ENCODE data around the gene RNU6-7. TPM values are rescaled to one million over a fixed set of nuclear protein-coding genes. Genes with fewer than 3 reads are reported as not detected.

RNU6-7 gene
- total RNA-seq (not detected), polyA plus RNA-seq (not detected)
- long read RNA-seq, donor 1: 0 reads
- long read RNA-seq, donor 2, partial matches to known transcripts: 0 of 1 reads
- long read RNA-seq, donor 2, other reads (novel, unspliced or antisense): 0 of 1 reads
- long read RNA-seq, donor 3, partial matches to known transcripts: 0 of 1 reads
- long read RNA-seq, donor 3, other reads (novel, unspliced or antisense): 0 of 1 reads
- long read RNA-seq, donor 4: 0 reads

DNA sequence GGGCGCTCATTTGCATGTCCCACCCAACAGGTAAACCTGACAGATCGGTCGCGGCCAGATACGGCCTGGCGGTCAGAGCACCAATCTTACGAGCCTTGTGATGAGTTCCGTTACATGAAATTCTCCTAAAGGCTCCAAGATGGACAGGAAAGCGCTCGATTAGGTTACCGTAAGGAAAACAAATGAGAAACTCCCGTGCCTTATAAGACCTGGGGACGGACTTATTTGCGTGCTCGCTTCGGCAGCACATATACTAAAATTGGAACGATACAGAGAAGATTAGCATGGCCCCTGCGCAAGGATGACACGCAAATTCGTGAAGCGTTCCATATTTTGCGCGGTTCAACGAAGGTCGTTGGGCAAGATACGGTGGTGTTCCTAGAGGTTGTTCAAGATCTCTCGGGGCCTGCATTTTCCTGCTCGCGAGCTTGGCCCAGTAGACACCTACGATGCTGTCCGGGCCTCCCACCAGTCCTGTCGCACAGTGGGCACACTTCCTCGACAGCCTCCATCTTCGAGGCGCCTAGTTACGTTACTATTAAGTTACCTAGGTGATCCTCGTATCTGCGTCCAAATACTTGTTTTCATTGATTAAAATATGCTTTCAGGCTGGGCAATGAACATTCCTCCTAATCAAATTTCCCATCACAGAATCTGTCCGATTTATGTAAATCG is at the start of gene RNU6-7:
Gene RNU6-7 (plus strand): TSS at position 230 of the 675 bp plus-strand sequence.
- intact Hi-C loops (cut with DNase I): loop anchor here in 3 of 4 donors (2.0 to 10.0 kb wide), 3 partner anchors 125 to 637 kb away; partner anchors contain the start of genes ARHGAP5 (in 2 of the 3) and NUBPL (in 1 of the 3)
- Histone ChIP-seq H3K9me3 (ENCODE audit: control insufficient read depth, low read length) (no peaks in the 10 kb centered on the region), H3K4me1 (ENCODE audit: control insufficient read depth, insufficient read depth, low read length) (no peaks in the 10 kb centered on the region), H3K27me3 (ENCODE audit: control insufficient read depth, insufficient read depth) (no peaks in the 10 kb centered on the region), H3K27ac (ENCODE audit: low read length) (peak within 1 kb of the TSS; percentile 84), H3K4me3 (ENCODE audit: low read length) (peak within 1 kb of the TSS; percentile 56)
- ATAC-seq (peak; percentile 3 to 32), DNase-seq (peak; percentile 26 to 65 (median 57))
- 1% methylated on average over 40 of the region's 40 CpGs for WGBS

DNA sequence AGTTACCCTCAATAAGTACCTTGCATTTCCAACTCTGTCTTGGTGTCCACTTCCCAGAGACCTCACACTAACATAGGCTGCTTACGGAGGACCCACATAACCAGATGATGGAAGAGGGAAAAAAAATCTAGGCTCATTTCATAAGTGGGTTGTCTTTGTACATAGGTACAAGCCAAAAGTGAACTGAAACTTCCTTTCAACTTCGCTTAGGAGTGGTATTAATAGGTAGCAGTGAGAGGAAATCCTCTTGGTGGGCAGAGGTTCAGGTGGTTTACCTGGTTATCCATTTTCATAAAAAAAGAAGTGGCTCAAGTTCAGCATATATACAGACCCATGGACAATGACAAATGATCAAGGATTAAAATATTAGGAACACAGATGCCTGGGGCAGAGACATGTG is 35.8 kb upstream of the RNU6-7 start:
- H3K4me3 ChIP-seq (ENCODE audit: low read length): no peak overlapping the region
- intact Hi-C loops (cut with DNase I): no loop called here
- no peaks in the 10 kb centered on the region for H3K9me3 ChIP-seq (ENCODE audit: control insufficient read depth, low read length)
- H3K27ac ChIP-seq (ENCODE audit: low read length): no peak overlapping the region
- ATAC-seq (no peak), DNase-seq (no peak)
- H3K4me1 ChIP-seq (ENCODE audit: control insufficient read depth, insufficient read depth, low read length): no peaks in the 10 kb centered on the region
- 96% methylated on average over 2 of the region's 2 CpGs for WGBS
- no peaks in the 10 kb centered on the region for H3K27me3 ChIP-seq (ENCODE audit: control insufficient read depth, insufficient read depth)

DNA sequence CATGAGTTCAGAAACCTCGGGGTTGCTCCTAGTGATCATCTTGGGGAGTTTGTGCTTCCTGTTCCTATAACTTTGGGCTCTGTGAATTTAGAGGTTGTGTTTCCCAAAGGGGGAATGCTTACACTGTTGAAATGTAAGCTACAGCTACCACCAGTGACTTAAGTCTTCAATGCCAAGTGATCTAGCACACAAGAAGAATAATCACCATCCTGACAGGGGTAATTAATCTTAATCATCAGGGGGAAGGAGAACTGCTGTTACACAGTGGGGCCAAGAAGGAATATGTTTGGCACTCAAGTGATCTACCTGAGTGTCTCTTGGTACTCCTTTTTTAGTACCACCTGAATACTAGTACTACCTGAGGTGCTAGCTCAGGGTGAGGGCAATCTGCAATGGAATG is 34.9 kb upstream of the RNU6-7 start:
- intact Hi-C loops (cut with DNase I): no loop called here
- no peaks in the 10 kb centered on the region for H3K9me3 ChIP-seq (ENCODE audit: control insufficient read depth, low read length)
- H3K27me3 ChIP-seq (ENCODE audit: control insufficient read depth, insufficient read depth): no peaks in the 10 kb centered on the region
- H3K4me3 ChIP-seq (ENCODE audit: low read length): no peak overlapping the region
- DNase-seq: no peak
- no peak for ATAC-seq
- 92% methylated on average over 1 of the region's 1 CpG for WGBS
- no peak overlapping the region for H3K27ac ChIP-seq (ENCODE audit: low read length)
- no peaks in the 10 kb centered on the region for H3K4me1 ChIP-seq (ENCODE audit: control insufficient read depth, insufficient read depth, low read length)

DNA sequence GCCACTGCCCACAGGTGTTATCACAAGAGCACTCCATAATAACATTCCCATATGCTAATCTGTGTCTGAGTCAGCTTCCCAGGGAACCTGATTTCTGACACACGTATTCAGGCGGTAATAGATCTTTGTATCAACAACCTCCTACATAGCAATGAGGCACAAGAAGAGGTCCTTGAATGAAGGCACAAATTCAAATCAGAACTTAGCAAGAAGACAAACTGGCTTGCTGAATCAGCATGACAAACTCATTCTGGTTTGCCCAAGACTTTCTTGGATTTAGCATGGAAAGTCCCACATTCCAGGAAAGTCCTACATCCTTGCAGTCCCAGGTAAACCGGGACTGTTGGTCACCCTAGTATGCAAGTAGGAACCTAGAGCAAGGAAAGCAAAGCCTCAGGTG is 33.9 kb upstream of the RNU6-7 start:
- ATAC-seq (no peak), DNase-seq (no peak)
- 71% methylated on average over 3 of the region's 3 CpGs for WGBS
- Histone ChIP-seq H3K4me3 (ENCODE audit: low read length) (no peak overlapping the region), H3K27me3 (ENCODE audit: control insufficient read depth, insufficient read depth) (no peaks in the 10 kb centered on the region), H3K4me1 (ENCODE audit: control insufficient read depth, insufficient read depth, low read length) (no peaks in the 10 kb centered on the region), H3K27ac (ENCODE audit: low read length) (no peak overlapping the region), H3K9me3 (ENCODE audit: control insufficient read depth, low read length) (no peaks in the 10 kb centered on the region)
- intact Hi-C loops (cut with DNase I): no loop called here

DNA sequence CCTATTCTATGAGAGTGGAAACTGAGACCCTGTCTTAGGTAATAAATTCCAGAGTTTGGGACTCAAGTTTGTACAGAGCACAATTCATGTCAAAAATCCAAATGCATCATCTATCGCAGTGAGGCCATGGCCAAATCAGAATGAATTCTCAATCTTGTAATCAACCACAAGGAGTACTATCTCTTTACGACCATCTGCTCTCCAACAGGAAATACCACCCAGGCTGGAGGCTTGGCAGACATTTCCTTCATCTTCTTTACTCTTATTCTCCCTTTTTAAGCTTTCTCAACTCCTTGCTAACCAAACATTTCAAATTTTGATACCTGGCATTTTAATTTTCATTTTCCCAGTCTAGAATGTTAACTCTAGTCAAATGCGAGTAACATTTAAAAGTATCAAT is 32.7 kb upstream of the RNU6-7 start:
- Histone ChIP-seq H3K4me1 (ENCODE audit: control insufficient read depth, insufficient read depth, low read length) (no peaks in the 10 kb centered on the region), H3K9me3 (ENCODE audit: control insufficient read depth, low read length) (no peaks in the 10 kb centered on the region), H3K4me3 (ENCODE audit: low read length) (no peak overlapping the region), H3K27me3 (ENCODE audit: control insufficient read depth, insufficient read depth) (no peaks in the 10 kb centered on the region), H3K27ac (ENCODE audit: low read length) (no peak overlapping the region)
- no peak for DNase-seq
- 75% methylated on average over 3 of the region's 3 CpGs for WGBS
- intact Hi-C loops (cut with DNase I): no loop called here
- ATAC-seq: no peak

DNA sequence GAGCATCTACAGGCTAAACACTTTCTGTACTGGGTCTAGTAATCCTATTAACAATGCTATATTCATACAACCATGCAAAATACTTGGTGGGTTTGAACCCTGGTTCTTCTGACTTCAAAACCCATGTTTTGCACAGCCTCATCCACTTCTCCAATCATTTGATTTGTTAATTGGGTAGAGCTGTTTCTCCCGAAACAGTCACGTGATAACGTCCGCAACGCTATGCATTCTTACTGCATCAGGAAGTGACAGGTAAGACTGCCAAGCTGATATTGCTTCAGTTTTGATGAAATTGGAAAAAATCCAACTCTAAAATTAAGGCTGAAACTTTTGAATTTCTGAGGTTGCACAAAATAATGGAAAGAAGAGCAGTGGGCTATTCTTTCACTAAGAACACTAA is 30.4 kb upstream of the RNU6-7 start:
- intact Hi-C loops (cut with DNase I): no loop called here
- ATAC-seq: no peak
- WGBS: 37% methylated on average over 5 of the region's 5 CpGs

DNA sequence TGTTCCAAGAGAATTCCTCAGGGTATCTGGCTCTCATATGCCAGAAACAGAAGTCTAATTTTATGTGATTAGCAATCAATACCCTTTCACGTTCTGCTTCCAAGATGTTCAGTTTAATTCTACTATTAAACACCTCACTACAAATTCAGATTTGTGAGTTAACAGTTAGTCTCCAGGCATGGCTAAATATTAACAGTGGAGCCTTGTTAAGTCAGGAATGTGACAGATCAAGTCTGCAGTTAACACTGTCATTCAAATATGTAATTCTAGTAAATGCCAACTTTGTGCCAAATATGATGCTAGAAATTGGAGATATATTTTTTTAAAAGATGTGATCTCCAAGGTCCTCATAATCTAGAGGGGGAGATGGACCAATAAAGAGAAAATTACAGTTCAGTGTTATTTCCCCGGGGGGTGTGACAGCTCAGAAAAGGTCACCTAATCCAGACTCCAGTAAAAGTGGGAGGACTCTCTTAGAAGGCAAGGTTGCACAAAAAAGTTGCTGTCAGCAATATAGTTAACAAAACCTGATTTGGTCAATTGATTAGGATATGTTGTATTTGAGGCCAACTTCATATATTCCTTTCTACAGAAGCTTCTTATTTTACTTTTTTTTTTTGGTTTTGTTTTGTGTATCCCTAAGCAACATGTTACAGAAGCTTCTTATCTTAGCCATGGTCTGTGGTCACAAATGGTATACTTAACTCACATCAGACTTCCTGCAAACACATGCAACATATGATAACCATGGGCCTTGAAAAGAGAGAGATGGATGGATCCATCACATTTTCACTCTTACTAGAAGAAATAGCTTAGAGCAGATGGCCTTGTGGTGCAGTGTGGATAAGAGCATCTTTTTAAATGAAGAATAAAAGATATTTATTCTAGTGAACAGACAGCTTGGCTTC is 18.4 kb upstream of the RNU6-7 start:
- no peak for ATAC-seq
- intact Hi-C loops (cut with DNase I): no loop called here
- no peaks in the 10 kb centered on the region for H3K4me1 ChIP-seq (ENCODE audit: control insufficient read depth, insufficient read depth, low read length)
- WGBS: 63% methylated on average over 2 of the region's 2 CpGs
- no peak for DNase-seq
- no peak overlapping the region for H3K4me3 ChIP-seq (ENCODE audit: low read length)
- H3K9me3 ChIP-seq (ENCODE audit: control insufficient read depth, low read length): no peaks in the 10 kb centered on the region
- H3K27me3 ChIP-seq (ENCODE audit: control insufficient read depth, insufficient read depth): no peaks in the 10 kb centered on the region
- no peak overlapping the region for H3K27ac ChIP-seq (ENCODE audit: low read length)

More for the DNA sequence above, 30.4 kb upstream of the RNU6-7 start:
- Histone ChIP-seq H3K9me3 (ENCODE audit: control insufficient read depth, low read length) (no peaks in the 10 kb centered on the region), H3K4me3 (ENCODE audit: low read length) (no peak overlapping the region), H3K27ac (ENCODE audit: low read length) (no peak overlapping the region), H3K4me1 (ENCODE audit: control insufficient read depth, insufficient read depth, low read length) (no peaks in the 10 kb centered on the region), H3K27me3 (ENCODE audit: control insufficient read depth, insufficient read depth) (no peaks in the 10 kb centered on the region)
- DNase-seq: no peak

DNA sequence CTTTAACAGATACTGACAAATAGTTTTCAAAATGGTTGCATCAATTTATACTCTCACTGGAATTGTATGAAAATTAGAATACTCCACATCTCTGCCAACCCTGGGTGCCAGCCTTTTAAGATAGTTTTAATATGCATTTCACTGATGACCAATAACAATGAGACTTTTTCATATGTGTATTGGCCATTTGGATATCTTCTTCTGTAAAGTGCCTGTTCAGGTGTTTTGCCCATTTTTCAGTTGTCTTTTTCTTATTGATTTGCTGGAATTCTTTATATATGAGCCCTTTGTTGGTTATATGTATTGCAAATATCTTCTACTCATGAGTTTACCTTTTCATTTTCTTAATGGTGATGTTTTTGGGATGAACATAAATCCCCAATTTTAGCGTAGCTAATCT is 16.7 kb upstream of the RNU6-7 start:
- Histone ChIP-seq H3K27me3 (ENCODE audit: control insufficient read depth, insufficient read depth) (no peaks in the 10 kb centered on the region), H3K27ac (ENCODE audit: low read length) (no peak overlapping the region), H3K4me3 (ENCODE audit: low read length) (no peak overlapping the region), H3K4me1 (ENCODE audit: control insufficient read depth, insufficient read depth, low read length) (no peaks in the 10 kb centered on the region), H3K9me3 (ENCODE audit: control insufficient read depth, low read length) (no peaks in the 10 kb centered on the region)
- DNase-seq (no peak), ATAC-seq (no peak)
- 99% methylated on average over 1 of the region's 1 CpG for WGBS
- intact Hi-C loops (cut with DNase I): no loop called here

DNA sequence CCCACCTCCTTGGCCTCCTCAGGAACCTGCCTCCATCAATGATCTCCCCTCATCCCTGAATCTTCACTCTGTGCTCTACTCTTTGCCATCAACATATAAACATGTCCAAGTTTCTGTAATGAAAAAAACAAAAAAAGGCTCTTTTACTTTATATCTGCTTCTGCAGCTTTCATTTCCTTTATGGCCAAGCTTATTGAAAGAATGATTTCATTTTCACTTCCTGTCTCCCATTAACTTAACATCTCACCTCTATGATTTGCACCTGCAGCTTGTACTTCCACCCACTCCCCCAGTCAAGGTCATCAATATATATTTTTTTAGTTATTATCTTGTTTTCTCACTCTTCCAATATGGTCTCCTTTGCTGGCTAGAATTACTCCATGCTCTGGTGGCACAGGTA is 15.6 kb upstream of the RNU6-7 start:
- no peak for ATAC-seq
- no peak overlapping the region for H3K4me3 ChIP-seq (ENCODE audit: low read length)
- DNase-seq: no peak
- H3K27me3 ChIP-seq (ENCODE audit: control insufficient read depth, insufficient read depth): no peaks in the 10 kb centered on the region
- intact Hi-C loops (cut with DNase I): no loop called here
- no peaks in the 10 kb centered on the region for H3K4me1 ChIP-seq (ENCODE audit: control insufficient read depth, insufficient read depth, low read length)
- no peaks in the 10 kb centered on the region for H3K9me3 ChIP-seq (ENCODE audit: control insufficient read depth, low read length)
- no peak overlapping the region for H3K27ac ChIP-seq (ENCODE audit: low read length)

DNA sequence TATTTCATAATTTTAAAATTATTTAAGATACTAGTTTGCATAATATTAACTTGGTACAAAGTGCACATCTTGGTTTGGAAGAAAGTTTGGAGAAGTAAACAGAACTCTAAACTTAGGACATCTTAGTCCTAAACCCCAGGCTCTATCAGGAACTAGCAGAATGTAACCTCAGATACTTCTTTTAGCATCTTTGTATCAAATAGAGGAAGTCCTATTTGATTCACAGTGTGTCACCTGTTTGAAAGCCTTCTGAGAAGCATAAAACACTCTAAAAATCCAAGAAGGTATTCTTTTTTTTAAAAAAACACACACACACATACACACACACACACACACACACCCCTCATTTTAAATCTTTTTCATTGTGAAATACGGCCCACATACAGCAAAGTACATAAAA is 12.0 kb upstream of the RNU6-7 start:
- Histone ChIP-seq H3K4me1 (ENCODE audit: control insufficient read depth, insufficient read depth, low read length) (no peaks in the 10 kb centered on the region), H3K9me3 (ENCODE audit: control insufficient read depth, low read length) (no peaks in the 10 kb centered on the region), H3K4me3 (ENCODE audit: low read length) (no peak overlapping the region), H3K27me3 (ENCODE audit: control insufficient read depth, insufficient read depth) (no peaks in the 10 kb centered on the region), H3K27ac (ENCODE audit: low read length) (no peak overlapping the region)
- intact Hi-C loops (cut with DNase I): no loop called here
- no peak for ATAC-seq
- no peak for DNase-seq
- 85% methylated on average over 1 of the region's 1 CpG for WGBS

DNA sequence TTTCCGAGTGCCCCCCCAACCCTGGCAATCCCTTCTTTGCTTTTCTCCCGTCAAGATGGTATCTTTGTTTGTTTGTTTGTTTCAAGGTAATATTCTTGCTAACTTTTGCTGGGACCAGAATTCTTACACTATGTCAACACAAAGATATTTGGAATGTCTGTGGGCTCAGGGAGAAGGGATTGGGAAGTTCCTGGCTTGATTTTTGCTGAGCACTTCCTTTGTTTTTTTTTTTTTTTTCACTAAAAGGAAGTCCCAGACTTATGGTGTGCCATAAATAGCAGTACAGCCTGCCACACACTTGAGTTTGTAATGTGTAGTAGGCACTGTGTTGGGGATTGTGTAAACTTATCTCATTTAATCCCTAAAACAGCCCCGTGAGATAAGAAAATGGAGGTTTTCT is 11.2 kb upstream of the RNU6-7 start:
- no peak for DNase-seq
- intact Hi-C loops (cut with DNase I): no loop called here
- no peaks in the 10 kb centered on the region for H3K27me3 ChIP-seq (ENCODE audit: control insufficient read depth, insufficient read depth)
- 53% methylated on average over 3 of the region's 3 CpGs for WGBS
- H3K4me3 ChIP-seq (ENCODE audit: low read length): no peak overlapping the region
- H3K9me3 ChIP-seq (ENCODE audit: control insufficient read depth, low read length): no peaks in the 10 kb centered on the region
- no peak for ATAC-seq
- no peak overlapping the region for H3K27ac ChIP-seq (ENCODE audit: low read length)
- no peaks in the 10 kb centered on the region for H3K4me1 ChIP-seq (ENCODE audit: control insufficient read depth, insufficient read depth, low read length)
